ENCODE data around the gene THAP3. TPM values are rescaled to one million over a fixed set of nuclear protein-coding genes. Genes with fewer than 3 reads are reported as not detected.

Gene THAP3
- total RNA-seq, 1 donor: 19.4 TPM

- DNase-seq (ENCODE audit: low read depth): peak; percentile 67
- peak overlapping the region; percentile 93 for H3K4me3 ChIP-seq (ENCODE audit: low read depth, low read length)
- no peak for TF ChIP-seq CTCF (IDR thresholded peaks at IDR 0.05; ENCODE audit: insufficient read depth, low read depth, low read length)
Measured at GRCh38 chr1:6601923-6602668, 22.6 kb upstream of the THAP3 start.

DNA sequence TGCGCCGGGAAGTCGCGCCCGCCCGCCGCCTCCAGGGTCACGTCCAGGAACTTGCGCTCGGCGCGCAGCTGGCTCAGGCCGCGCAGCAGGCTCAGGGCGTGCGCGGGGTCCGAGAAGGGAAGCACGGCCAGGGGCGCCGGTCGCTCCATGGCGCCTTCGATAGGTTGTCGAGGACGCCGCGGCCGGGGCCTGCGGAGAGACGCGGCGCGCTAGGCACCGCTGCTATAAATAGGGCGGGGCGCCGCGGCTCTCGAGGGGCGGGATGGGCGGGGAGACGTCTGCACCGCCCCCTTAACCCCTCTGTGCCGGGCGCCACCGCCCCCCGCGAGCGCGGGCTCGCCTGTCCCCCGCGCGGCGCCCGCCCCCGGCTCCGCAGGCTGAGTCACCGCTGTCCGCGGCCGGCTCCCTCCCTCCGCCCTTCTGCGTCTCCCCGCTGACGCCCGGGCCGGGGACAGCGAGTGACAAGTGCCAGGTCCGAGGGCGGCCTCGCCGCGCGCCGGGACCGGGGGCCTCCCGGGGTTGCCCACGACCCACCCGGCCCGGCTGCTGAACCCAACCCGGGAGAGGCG is 21.9 kb upstream of the THAP3 start, which contains the start of gene KLHL21:
TSS of gene KLHL21 (minus strand) at position 201 of the 569 bp plus-strand sequence. CDS start at position 149, 52 bp downstream.
- DNase-seq (ENCODE audit: low read depth): peak; percentile 90

DNA sequence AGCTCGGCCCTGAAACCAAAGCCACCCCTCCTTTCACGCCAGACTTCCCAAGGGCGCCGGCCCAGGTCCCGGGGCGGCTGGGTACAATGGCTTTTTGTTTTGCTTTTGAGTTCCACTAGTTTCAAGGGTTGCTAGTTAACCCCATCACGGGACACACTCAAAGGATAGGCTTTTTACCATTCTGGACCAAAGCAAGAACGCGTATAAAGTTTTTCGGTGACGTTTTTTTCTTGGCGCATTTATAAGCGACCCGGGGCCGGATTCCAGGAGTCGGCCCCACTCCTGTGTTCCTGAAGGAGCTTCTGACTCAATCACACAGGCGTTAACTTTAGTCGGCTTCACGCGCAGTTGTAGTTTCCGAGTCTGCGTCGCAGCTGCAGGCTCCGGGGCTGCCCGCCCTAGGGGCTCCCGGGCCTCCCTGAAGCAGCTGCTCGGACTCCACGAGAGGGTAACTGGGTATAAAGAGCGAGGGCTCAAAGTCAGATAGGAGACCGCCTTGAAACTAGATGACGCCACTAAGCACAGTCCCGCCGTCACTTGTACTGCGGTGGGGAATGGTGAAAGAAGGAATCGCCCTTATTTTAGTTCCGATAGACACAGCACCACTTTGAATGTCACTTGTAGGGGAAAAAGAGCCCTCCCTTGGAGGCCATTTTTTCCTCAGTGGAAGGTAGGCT is 21.3 kb upstream of the THAP3 start:
- peak; percentile 86 for DNase-seq (ENCODE audit: low read depth)
- H3K4me3 ChIP-seq (ENCODE audit: low read depth, low read length): peak overlapping the region; percentile 57

More for the DNA sequence above, 21.9 kb upstream of the THAP3 start, which contains the start of gene KLHL21:
- peak within 1 kb of the TSS; percentile 93 for H3K4me3 ChIP-seq (ENCODE audit: low read depth, low read length)
- no peak for TF ChIP-seq CTCF (IDR thresholded peaks at IDR 0.05; ENCODE audit: insufficient read depth, low read depth, low read length)

GRCh38 chr1:6603915-6604558 is 20.6 kb upstream of the THAP3 start:
- no peak for TF ChIP-seq CTCF (IDR thresholded peaks at IDR 0.05; ENCODE audit: insufficient read depth, low read depth, low read length)
- DNase-seq (ENCODE audit: low read depth): peak; percentile 81
- H3K4me3 ChIP-seq (ENCODE audit: low read depth, low read length): peak overlapping the region; percentile 57

More for the DNA sequence above, 21.3 kb upstream of the THAP3 start:
- TF ChIP-seq CTCF (IDR thresholded peaks at IDR 0.05; ENCODE audit: insufficient read depth, low read depth, low read length): no peak

DNA sequence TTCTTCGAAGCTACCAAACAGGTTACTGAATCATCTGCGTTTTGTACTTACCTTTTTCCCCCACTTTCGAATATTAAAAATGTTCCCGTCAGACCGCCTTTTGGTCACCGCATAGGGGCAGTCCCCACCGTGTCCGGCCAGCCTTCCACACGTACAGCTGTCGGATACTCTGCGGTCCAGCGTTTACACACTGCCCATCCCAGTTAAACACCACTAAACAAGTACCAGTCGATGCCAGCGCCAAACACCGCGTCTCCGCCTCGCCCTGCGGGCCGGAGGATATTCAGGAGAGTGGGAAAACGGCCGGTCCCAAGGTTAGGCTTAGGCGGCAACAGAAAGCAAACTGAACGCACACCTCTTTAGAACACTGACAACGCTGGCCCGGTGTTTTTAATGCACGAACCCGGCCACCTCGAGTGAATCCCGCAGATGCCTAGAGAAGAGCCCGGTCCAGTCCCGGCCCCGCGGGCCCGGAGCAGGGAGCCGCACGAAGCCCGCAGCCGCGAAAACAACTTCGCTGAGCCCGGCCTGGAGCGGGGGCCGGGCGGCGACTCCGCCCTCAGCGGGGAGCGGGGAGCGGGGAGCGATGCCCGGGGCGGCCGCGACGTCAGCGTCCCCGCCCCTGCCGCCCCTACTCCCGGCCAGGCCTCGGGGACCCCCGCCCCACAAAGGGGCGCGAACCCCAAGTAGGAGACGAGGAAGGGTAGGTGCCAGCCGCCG is 11.9 kb upstream of the THAP3 start:
- peak; percentile 55 for DNase-seq (ENCODE audit: low read depth)
- TF ChIP-seq CTCF (IDR thresholded peaks at IDR 0.05; ENCODE audit: insufficient read depth, low read depth, low read length): no peak
- H3K4me3 ChIP-seq (ENCODE audit: low read depth, low read length): peak overlapping the region; percentile 87
